NOMO-1 (cell line): ENCODE results near the gene AARS2.
"Not testable (repeated sequence)": the region's sequence is repeated elsewhere in the genome, so short reads cannot be mapped to it uniquely, and the experiment has no call there.

Experiments used
- DNase-seq, 2 experiments: peaks; one replicate each; lab custom pipeline; 2025; ENCODE audit not compliant: unreplicated experiment in 2 of 2; lab: John Stamatoyannopoulos, UW

The AARS2 gene

DNA sequence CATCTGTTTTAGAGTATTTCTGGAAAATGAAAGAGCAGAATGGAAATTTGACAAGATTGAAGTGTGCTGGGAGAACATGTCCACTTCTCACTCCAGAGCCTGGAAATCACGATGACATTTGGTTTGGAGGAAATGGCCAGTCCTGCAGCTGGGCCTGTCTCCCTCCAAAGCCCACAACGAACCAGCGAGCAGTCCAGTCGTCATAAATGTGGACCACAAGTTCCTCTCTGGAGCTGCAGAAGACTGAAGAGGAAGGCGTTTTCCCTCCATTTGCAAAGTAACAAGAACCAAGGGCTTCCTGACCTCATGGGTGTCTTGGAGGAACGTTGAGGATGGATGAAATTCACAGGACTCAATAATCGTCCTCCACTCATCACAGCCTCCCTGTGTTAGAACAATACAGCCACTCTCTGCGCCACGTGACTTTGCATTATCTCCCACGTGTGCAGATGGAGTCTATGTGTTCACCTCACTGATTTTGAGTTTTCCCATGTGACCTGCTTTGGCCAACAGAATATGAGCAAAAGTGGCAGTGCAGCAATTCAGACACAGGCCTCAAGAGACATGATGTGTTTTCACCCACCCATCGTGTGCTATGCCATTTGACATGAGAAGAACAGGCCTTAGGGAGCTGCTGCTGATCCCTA, 20.2 kb upstream of the AARS2 start:
- DNase-seq = peak in 1 of 2 experiments; percentile 30

DNA sequence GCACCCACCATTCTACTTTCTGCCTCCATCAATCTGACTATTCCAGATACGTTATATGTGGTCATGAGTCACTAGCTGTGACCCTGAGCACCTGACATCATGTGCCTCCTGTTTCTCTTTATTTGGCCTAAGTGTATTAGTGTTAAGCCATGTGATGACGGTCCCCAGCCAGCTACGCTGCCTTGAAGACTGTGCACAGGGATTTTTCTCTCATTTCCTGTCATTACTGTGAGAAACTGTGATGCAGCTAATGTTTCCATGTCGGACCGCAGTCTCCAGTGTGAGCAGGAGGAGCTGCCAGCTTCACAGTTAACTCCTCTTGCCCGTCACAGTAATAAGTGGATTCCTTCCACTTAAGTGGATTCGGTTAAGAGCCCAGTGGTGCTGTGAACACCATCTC, 19.4 kb upstream of the AARS2 start:
- DNase-seq = no peak

DNA sequence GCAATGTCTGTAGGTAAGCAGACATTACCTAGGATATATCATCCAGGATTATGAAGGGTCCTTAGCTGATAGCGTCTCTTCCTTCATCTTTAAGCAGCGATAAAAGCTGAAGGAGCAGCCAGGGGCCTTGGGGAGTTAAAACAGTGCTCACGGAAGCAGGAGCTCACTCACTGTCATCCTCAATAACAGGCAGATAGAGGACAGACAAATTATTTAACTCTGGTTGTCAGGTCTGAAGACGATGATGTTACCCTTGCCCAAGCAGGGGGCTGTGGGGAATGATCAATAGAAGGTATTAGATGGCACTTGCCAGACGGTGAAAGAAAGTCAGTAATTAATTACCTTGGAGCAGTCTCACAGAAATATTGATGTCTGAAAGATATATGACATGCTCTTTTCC, 16.7 kb upstream of the AARS2 start:
- no peak for DNase-seq

DNA sequence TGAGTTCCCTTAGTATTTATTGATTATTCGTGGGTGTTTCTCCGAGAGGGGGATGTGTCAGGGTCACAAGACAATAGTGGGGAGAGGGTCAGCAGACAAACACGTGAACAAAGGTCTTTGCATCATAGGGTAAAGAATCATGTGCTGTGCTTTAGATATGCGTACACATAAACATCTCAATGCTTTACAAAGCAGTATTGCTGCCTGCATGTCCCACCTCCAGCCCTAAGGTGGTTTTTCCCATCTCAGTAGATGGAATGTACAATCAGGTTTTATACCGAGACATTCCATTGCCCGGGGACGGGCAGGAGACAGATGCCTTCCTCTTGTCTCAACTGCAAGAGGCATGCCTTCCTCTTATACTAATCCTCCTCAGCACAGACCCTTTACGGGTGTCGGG, 15.1 kb upstream of the AARS2 start:
- DNase-seq = not testable (repeated sequence)

DNA sequence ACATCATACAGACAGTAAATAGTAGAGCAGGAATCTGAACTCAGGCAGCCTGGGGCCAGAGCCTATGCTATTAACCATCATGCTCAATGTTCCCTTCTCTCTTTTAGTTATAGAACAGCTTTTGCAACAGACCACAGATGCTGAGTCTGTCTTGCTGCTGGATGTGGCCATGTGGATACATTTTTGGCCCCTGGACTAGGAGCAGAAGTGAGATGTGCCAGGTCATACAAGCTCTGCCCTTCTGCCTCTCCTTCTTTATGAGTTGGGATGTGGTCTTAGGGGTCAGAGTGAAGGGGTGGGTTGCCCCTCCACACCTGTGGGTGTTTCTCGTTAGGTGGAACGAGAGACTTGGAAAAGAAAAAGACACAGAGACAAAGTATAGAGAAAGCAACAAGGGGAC, 14.6 kb upstream of the AARS2 start:
- DNase-seq = no peak

DNA sequence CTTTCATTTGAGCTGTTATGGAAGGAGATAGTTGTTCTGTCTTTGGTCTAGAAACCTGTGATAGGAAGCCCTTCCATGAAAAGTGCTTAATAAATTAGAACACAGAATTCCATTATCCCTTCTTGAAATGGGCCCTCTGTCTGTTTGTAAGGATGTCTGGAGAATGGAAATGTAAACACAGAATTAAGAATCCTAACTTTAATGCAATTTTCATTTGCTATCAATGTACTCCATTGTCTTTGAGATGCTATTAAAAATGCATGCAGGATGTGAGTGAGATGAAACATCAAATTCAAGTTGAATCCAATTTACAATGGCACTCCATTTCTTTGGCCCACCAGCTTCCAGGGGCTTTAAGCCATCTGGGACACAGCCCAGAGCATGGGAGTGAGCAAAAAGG, 13.9 kb upstream of the AARS2 start:
- no peak for DNase-seq

DNA sequence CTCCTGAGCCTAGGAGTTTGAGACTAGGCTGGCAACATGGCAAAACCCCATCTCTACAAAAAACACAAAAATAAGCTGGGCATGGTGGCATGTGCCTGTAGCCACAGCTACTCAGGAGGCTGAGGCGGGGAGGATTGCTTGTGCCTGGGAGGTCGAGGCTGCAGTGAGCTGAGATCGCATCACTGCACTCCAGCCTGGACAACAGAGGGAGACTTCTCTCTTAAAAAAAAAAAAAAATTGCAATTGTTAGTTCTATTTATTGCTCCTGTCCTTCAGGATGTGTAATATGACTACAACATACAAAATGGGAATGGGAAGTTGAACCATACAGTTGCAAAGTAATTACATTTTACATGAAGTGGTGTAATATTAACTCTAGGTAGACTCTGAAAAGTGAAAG, 8.1 kb upstream of the AARS2 start:
- no peak for DNase-seq

DNA sequence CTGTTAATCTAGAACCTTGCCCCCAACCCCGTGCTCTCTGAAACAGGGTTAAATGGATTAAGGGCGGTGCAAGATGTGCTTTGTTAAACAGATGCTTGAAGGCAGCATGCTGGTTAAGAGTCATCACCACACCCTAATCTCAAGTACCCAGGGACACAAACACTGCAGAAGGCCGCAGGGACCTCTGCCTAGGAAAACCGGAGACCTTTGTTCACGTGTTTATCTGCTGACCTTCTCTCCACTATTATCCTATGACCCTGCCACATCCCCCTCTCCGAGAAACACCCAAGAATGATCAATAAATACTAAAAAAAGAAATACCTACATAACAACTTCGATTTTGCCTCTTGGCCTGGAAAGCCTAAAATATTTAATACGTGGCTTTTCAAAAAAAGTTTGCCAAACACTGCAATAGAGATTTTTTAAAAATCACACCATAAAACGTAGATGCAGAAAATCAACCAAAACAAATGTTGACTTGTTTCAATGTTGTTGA, 4.0 kb upstream of the AARS2 start:
- not testable (repeated sequence) for DNase-seq

DNA sequence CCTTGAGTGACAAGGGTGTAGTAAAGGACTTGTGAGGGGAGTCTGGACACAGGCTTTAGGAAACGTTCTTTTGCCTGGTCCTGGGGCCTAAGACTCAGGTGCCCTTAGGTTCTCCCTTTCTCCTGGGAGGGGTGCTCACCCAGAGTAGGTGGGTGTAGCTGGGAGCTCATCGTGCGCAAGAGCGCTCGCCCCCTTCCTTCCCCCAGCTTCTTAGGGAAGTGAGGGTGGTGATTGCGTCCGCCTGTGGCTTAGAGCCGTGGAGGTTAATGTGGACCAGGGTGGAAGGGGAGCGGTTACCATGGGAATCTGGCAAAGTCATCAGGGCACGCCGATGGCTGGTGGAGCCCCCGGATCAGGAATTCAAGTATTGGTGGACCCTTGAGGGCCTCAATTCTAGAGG, 3.3 kb upstream of the AARS2 start:
- DNase-seq = no peak

DNA sequence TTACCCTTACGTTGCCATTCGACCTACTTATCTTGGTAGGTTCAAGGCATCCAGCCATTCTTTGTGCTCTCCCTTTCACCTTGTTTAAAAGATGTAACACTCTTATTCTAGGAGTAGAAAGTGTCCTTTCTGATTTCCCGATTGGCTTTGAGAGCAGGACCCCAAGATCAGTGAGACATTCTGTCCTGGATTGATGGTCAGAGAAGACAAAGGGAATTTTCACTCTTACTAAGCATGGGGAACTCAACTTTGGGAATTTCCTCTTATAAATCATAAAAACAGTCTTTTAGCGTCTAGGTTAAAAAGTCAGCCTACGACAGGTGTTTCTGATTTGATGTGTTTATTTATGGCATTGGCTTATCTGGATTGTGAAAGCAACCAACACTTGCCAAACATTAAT, 2.8 kb upstream of the AARS2 start:
- DNase-seq = no peak

DNA sequence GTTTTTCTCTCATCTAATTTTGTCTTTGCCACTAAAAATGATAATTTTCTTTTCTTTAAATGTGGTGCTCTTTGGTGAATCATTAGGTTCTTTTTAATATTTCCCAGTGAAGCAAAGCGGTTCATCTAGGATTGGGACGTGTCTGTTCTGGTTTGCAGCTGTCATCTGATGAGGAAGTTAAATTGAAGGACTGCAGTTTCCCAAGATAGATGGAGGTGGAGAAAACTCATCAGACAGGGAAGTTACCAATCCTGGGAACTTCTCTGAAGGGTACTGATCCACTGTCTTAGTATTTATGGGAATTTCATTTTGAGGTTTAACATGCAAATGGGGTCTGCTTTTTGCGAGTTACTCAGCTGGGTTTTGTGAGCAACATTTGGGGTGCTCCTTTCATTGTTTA, 2.4 kb upstream of the AARS2 start:
- no peak for DNase-seq

DNA sequence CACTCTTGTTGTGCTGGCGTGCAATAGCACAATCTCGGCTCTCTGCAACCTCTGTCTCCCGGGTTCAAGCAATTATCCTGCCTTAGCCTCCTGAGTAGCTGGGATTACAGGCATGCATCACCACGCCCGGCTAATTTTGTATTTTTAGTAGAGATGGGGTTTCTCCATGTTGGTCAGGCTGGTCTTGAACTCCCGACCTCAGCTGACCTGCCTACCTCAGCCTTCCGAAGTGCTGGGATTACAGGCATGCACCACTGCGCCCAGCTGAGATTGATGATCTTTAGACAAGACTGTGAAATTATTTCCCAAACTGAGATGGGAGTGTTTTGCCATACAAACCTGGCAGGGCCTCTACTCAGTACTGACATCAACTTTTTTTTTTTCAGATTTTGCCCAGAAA, 1.5 kb upstream of the AARS2 start:
- not testable (repeated sequence) for DNase-seq

DNA sequence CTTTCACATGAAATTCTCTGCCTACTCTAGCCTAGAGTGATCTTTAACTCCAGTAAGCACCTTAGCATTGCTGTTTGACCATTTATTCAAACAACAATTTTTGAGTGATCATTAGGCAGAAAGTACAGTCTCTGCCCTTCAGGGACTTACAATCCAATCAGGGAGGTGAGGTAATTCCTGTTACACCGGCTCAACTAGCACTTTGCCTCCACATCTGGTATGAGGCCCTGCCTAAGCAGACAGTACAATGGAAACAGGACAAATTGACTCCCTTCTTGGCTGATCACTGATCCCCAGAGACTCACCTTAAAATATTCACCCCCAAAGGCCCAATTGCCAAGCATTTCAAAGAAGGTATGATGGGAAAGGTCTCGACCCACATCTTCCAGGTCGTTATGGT, 1.4 kb downstream of the AARS2 start:
- no peak for DNase-seq

DNA sequence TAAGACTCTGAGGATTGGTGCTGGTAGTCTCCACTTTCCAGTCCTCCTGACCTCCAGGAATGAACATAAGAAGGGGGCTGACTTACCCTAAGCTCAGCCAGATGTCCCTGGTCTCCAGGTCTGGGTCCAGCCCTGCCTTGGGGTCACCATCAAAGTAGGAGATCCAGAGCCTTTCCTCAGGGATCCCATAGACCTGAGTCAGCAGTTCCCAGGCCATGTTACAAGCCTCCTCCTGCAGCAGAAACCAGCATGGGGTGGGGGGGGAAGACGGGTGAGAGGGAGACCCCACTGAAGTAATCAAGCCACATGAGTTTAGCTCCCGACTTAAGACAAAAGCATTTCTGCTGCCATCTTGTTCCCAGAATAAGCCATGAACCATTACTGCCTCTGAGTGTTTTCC, 1.8 kb downstream of the AARS2 start:
- no peak for DNase-seq

DNA sequence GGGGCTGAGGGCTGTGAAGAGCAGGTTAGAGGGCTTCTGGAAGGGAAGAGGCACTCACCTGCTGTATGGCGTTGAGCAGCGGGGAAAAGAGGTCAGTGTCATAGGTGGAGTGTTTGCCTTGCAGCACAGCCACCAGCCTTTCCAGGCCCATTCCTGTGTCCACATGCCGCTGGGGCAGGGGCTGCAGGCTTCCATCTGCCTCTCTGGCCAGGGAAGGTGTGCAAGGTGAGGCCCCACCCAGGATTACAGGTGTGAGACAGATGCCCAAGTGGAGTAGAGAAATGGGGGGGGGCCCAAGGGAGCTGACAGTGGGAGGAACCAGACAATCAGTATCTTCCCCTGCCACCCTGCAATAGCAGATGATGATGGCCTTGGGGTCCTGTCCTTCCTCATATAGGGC, 2.9 kb downstream of the AARS2 start:
- DNase-seq = no peak

DNA sequence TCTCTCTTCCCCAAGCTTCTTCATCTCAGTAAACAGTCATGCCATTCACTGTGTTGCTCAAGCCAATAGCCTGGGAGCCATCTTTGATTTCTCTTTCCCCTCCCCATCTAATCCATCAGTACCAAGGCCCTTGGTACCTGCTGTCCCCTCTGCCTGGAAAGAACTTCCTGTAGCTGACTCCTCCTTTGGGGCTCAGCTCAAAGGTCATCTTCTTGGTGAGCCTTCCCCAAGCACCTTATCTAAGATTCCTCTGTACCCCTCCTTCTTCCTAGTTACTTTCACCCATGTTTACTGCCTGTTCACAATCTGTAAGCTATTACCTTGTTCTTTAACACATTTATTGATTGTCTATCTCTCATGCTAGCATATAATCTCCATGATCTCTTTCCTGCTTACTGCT, 3.5 kb downstream of the AARS2 start:
- no peak for DNase-seq

DNA sequence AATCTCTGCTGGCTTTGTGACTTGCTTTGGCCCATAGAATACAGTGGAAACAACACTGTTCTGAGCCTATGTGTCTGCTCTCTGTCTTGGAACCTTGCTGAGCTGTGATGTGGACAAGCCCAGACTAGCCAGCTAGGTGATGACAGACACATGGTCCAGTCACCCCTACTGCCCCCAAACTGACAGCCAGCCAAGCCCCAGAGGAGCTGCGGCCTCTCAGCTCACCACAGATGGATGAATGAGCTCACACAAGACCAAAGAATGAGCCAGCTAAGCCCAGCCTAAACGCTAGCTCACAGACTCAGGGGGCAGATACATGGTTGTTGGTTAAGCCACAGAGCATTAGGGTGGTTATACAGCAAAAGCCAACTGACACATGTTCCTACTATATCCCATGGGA, 4.1 kb downstream of the AARS2 start:
- no peak for DNase-seq

DNA sequence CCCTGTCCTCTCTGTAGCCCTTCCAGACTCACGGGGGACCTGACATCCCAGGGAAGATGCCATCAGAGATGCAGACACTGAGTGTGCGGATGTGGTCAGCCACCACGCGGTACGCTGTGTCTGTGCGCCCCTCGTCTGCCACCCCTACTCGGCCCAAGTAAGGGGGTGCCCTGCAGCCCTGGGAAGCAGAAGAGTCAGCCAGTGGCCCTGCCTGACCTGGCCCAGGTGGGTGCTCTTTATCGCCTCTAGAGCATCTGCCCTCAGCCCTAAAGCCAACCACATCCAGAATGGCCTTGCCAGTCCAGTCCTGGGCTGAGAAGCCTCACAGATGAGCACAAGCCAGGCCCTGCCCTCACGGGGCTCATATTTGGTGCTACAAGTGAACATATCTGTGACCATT, 5.9 kb downstream of the AARS2 start:
- no peak for DNase-seq

DNA sequence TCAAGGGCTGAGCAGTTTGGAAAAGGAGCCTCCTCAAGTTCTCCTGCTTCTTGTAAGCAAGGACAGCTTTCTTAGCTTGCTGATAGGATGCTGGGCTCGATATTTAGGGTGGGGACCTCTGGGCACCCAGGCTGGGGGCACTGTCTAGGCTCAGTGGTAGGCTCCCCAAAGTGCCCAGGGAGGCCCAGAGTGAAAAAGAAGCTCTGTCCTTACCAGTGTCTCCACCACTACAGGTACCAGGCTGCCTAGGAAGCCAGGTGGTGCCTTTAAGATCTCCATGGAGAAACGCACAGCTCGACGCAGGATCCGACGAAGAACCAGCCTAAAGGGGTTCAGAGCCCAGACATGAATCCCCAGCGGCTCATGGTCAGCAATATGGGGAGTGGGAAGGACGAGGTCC, 6.4 kb downstream of the AARS2 start:
- DNase-seq = no peak

DNA sequence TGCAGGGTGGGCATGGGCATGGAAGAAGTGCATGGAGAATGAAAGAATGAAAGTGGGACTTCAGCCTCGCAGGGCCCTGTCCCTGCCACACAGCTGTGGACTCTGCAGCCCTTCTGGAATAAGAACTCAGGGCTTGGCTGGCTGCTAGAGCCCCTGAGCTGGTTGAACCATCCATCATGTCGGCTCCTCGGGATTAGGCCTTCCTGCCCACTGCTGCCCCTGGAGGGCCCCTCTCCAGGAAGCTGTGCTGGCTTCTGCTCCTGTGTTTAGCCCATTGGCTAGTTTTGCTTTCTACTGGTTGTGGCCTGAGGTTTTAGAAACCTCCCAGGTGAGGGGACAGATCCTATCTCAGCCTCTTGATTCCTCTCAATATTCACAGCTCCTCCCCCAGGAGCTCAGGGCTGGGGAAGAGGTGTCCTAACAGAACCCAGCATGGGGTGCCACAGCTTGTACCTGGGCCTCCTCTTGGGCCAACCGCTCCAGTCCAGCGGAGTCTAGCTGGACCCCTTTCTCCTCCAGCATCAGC, 7.9 kb downstream of the AARS2 start:
- DNase-seq = no peak

DNA sequence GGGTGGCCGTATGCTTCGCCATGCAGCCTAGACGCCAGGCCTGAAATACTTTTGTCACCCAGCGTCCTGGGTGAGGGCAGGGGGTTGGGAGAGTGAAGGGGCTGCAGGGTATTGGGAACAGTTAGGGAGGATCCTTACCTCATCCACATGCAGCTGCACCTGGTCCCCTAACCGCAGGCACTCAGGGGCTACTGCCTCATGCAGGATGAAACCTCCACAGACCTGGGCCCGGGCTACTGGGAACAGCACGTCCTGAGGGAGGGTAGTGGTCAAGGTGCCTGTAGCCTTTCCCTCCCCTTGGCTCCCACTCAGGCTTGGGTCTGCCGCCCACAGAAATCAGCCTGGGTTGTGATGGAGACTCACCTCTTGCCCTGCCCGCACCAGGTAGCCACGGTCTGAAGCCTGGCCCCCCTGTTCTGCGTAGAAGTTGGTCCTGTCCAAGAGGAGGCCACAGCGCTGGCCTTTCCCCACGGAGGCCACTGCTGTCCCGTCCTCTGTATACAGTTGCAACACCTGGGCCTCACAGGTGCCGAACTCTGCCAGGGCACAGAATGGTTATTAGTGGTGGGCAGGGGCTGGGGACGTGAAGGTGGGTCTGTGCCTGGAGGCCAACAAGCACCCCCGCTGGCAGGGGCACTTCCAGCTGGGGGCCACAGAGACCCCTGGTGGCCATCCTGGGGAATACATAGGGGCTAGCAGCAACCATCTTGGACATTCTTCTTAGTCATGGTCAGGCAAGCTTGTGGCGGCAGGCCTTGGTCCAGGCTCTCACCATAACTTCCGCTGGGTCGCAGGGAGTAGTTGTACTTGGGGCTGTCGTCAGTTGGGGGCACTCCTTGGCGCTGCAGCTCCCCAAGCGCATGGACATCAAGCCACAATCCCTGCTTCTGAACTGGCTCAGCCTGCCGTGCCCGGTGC, 8.6 kb downstream of the AARS2 start:
- DNase-seq = peak in 1 of 2 experiments; percentile 26

DNA sequence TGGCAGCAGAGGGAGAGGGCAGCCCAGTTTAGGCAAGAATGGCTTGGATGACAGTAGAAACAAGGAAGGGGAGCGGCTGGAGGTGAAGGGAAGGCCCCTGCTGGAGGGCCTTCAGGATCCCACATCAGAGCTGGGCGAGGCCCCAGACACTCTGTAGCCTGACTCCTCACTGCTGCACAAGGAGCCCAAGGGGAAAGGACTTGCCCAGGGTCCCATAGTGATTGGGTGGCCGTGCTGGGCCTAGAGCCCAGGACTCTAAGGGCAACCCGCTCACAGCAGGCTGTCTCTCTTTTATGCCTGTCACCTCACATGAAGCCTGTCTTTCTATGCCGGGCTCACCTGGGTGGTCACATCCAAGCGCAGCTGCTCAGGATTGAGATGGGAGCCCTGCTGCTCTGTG, 9.3 kb downstream of the AARS2 start:
- no peak for DNase-seq
